Amniotic stem cell (primary cell): Measurements from ENCODE around the gene IER5L.
"Not testable (repeated sequence)": the region's sequence is repeated elsewhere in the genome, so short reads cannot be mapped to it uniquely, and the experiment has no call there.

Experiments used
- DNase-seq: peaks from one replicate; lab custom pipeline; 2025; lab: John Stamatoyannopoulos, UW

IER5L gene

GRCh38 chr9:129178568-129179382 lies 714 bp upstream of the IER5L start:
- DNase-seq, result no peak

DNA sequence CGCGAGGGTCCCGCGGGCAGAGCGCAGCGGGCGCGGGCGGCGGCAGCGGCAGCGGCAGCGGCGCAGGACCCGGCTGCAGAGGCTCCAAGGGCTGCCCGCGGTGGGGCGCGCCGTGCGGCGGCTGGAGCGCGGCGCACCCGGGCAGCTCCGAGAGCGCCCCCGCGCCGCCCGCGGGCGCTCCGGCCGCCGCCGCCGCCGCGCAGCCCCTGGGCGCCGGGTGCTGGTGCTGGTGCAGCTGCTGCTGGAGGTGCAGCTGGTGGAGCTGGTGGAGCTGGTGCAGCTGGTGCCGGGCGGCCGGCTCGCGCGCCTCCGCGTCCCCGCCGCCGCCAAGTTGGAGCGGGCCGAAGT lies 644 bp downstream of the IER5L start:
- no peak for DNase-seq

GRCh38 chr9:129176701-129177442 lies 1.2 kb downstream of the IER5L start:
- no peak for DNase-seq

- DNase-seq, result peak; percentile 67
These were observed 2.0 kb downstream of the IER5L start for GRCh38 chr9:129175825-129176633.

DNA sequence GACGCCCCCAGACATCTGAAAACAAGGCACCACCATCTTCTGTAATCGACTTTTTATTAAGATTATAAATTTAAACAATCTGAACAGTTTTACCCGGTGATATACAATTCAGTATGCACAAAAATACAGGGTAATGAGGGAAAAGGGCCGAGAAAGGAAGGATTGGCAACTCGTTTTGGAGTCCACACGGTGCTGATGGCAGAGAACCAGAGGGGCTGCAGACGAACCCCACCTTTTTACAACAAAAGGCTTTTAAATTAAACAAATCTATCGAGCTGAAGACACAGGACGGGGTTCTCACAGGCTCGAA lies 2.6 kb downstream of the IER5L start:
- no peak for DNase-seq

DNA sequence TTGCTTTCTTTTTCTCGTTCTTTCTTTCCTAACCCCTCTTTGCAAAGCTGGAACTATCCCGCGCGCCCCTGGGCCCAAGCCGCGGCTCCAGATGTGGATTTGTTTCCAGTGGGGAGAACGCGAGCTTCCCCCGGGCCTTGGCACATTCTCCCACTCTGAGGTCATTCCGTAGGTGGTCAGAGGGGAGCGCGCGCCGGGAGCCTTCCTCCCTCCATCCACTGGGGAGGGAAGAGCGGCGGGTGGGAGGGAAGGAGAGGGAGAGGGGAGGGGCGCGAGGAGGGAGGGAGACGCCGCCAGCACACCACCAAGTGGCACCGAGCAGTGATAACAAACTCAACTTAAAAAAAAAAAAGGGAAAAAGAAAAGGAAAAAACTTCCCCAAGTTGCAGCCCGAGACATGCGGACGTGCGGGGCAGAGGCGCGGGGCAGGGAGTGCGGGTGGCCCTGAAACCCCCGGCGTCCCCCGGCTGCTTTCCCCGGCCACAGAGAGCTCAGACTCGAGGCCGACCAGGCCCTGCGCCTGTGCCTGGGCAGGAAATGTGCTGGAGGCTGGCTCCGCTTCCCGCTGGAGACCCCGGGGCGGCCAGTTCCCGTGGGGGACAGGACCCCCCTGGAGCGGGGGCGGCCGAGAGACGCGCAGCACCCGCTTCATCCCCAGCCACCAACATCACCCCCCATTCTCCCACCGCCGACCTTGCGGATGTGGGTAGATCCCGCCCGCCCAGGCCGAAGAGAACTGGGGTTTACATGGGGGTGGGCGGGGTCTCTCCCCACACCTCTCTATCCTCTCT lies 3.1 kb downstream of the IER5L start:
- peak; percentile 83 for DNase-seq

DNA sequence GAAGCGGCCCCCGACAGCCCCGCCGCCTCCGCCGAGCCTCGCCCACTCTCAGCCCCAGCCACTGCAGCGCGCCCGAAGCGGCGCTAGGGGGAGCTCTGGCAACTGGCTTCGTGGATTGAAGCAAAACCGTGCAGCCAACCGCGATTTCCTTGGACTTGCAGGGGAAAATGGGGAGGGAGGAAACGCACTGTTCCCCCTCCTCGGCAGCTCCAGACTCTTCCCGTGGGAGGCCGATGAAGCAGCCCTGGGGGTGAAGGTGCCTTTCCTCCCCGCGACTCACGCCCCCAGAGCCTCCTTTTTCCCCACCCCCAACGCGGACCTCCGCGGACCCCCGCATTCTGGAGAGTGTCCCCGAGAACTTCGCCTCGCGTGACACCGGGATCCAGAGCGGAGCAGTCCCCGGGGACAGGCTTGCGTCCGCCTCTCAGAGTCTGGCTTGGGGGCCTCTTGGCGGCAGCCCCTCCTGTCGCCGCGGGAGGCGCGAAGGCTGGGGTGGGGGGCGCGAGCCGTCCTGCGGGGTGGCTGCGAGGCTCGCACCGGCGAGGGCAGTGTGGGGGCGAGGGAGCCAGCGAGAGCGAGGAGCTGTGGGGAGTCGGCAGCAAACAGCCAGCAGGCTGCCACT lies 3.8 kb downstream of the IER5L start:
- DNase-seq, result peak; percentile 83

DNA sequence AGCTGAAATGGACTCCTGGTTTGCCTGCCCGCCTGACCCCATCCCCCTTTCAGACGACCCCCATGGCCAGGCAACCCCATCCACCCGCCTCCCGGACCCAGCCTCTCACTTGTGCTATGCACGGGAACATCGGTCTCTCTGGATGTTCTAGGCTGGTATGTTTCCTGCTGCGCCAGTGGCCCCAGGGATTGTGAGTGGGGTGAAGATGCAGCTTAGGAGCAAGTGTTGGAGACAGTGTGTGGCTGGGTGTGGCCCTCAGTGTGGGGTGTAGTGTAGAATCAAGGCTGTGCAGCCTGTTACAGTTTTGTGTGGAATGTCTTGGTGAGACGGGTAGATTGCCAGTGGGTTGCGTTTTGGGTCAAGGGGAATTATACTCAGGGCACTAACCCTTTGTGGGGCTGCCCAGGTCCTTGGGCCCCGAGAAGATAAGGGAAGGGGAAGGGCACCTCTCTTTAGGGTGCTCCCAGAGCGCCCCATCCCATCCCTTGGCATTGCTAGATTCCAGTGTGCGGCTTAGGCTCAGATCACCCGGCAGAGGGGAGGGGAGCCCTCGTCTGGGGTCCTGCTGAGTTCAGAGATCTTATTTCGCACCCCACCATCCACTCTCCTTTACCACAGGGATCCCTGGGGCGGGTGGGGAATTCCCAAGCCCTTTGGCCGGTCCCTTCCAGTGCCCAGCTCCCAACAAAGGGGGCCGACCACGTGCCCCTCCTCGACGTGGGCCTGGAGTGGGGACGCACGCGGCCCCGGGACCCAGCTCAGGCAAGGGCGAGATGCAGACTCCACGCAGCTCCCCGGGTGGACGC lies 4.6 kb downstream of the IER5L start:
- no peak for DNase-seq

DNA sequence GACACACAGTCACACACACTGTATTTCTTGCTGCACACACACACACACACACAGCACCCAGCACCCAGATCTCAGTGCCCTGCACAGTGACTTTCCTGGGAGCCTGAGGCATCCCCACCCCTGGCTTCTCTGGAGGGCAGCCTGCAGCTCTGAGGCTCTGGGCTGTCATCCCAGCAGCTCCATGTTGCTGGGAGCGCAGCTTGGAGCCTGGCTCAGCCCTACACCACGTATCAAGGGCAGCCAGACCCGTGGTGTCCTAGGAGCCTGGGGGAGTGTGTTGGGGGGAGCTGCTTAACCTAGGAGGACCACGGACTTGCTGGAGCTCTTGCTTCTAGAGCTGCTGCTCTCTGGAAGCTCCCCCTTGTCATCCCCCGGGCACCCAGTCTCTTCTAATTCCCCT lies 5.2 kb downstream of the IER5L start:
- no peak for DNase-seq

DNA sequence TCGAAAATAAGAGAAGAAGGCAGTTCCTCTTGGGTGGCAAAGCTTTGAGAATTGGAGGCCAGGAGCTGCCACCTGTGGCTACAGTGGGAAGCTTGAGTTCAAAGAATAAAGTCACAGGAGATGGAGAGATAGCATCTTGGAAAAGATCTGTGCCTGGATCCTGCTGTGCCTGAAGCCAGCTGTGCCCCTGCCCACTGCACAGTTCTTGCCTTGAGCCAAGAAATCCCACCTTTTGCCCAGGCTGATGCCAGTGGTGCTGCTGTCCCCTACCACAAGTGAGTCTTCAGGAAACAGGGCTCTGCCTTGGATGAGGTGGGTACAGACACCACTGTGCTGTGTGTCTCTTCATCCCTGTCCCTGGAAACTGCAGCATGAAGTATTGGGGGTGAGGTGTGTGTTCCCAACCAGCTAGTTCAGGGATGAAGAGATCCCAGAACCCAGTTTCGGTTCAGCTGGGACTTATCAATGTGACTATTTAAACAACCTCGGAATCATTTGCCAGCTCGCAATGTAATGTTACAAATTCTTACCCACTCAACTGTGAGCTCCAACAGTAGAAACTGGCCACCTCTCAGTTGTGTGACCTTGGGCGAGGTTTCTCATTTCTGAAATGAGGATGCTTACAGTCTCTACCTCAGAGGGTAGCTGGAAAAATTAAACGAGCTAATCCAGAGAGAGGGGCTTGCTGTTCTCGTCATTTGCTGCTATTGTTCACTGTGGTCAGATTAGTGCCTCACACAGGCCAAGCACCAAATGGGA lies 5.9 kb downstream of the IER5L start:
- no peak for DNase-seq

DNA sequence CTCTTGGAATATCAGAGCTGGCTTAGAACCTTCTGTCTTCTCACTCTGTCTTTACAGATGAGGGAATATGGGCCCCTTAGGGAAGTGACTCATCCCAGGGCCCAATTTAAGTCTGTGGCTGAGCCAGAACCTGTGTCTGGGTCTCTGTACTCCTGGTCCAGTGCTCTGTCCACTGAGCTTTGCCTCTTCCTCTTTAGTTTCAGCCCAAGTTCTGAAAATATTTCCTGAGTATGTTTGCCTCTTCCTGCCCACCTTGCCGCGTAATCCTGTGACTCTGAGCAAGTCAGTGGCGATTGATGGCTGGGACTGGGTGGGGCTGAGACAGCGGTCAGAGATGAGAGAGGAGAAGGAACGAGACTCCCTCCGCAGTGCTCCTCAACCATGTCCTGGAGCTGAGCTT lies 7.8 kb downstream of the IER5L start:
- DNase-seq, result no peak

GRCh38 chr9:129166623-129167557 lies 11.2 kb downstream of the IER5L start:
- peak; percentile 48 for DNase-seq

DNA sequence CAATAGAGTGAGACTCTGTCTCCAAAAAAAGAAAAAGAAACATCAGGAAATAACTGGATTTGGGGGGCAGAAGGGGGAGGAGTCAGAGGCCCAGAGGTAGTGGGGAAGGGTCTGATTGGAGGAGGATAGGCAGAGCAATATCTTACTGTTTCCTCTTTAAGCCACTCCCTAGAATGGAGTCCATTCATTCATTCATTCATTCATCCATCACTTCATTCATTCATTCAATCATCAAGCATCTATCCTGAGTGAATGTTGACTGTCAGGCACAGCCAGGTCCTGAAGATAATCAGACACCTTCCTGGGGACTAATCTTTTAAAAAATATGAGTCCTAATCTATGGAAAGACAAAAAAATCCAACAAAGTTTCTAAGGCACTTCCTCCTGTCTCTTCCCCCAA lies 12.9 kb downstream of the IER5L start:
- DNase-seq, result no peak

- no peak for DNase-seq
These were observed 13.7 kb downstream of the IER5L start for GRCh38 chr9:129164246-129164930.

DNA sequence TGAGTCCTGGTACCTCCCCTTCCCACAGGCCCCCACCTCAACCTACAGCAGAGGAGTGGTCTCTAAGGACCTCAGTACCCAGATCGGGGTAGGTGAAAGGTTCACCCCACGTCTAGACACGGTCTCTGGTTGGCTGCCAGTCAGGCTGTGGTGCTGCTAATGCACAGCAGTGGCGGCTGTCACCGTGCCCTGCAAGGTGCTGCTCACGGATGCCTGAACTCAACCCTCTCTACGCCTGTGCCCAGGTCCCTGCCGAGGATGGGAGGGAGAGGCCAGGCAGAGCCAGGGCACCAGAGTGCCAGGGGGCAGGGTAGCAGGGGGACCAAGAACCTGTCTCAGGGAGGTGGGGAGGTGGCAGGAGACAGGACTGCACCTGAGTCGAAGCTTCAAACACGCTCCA lies 14.3 kb downstream of the IER5L start:
- DNase-seq, result no peak

DNA sequence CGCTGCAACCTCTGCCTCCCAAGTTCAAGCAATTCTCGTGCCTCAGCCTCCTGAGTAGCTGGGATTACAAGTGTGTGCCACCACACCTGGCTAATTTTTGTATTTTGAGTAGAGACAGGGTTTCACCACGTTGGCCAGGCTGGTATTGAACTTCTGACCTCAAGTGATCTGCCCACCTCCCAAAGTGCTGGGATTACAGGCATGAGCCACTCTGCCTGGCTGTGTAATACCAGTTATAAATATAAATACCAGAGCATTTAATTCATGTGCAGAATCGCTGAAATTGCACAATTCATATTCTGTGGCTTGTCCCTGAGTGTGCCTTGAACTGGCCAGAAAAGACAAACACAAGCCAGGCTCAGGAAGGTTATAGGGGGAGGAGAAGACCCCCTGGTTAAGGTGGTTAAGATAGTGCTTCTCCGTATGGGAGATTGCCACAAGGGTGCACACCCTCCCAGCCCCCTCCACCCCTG lies 14.8 kb downstream of the IER5L start:
- not testable (repeated sequence) for DNase-seq

DNA sequence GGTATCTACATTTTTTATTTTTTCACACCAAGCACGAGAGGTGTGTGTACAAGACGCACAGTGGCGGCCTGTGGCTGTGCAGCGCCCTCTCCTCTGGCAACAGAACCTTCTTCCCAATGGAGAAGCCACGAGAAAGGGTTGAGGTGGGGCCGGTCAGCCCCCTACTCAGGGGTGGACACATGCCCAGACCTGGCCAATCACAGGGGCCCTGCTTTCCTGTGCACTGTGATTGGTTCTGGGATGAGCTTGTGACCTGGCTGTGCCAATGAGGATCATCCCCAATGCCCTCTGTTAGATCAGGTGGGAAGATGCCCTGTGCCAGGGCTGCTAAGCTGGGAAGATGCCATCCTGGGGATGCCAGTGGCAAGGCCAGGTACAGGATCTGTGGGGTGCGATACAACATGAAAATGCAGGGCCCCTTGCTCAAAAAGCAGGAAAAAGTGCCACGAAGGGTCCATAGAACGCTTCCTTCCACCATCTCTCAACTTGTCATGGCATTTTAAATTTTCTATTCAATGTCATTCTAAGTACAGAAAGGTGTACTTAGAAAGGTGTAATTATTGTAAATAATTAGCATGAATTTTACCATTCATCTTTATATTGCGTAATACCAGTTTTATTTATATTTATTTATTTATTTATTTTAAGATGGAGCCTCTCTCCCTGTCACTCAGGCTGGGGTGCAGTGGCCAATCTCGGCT lies 15.4 kb downstream of the IER5L start:
- DNase-seq, result no peak

GRCh38 chr9:129161534-129161837 lies 16.6 kb downstream of the IER5L start:
- no peak for DNase-seq
